ENCODE data around the gene PTPN7.

- TF ChIP-seq CTCF (IDR thresholded peaks at IDR 0.05), result no peak
- no peak for TF ChIP-seq POLR2AphosphoS5 (IDR thresholded peaks at IDR 0.05)
- TF ChIP-seq POLR2A (IDR thresholded peaks at IDR 0.05), result no peak
These were observed 4.1 kb upstream of the PTPN7 start for GRCh38 chr1:202164271-202165037.
